Panc1 (cell line): Measurements from ENCODE around the gene PNO1. TPM values are rescaled to one million over a fixed set of nuclear protein-coding genes. Genes with fewer than 3 reads are reported as not detected.

Source experiments
- ATAC-seq: fragments of 200-7000 bp; cut with Tn5 transposase; 2 replicates; pipeline ENCODE4 v1.9.1; 2020; ENCODE audit warnings: mild to moderate bottlenecking, moderate library complexity
- BruUV-seq: library from RNA; stranded (reverse); fragments of 400-500 nt; replicated peaks from 2 replicates; lab custom pipeline; 2021; lab: Mats Ljungman, UMichigan
- CTCF ChIA-PET: fragments of 300-600 bp; sonication (Branson Sonifier 250); formaldehyde crosslinking; loops from one replicate; lab custom pipeline; 2022; ENCODE audit warnings: antibody characterized with exemption; lab: Charles Lee
- POLR2A ChIA-PET: fragments of 300-600 bp; sonication (Branson Sonifier 250); formaldehyde crosslinking; loops from one replicate; lab custom pipeline; 2022; ENCODE audit warnings: antibody characterized with exemption; lab: Charles Lee
- DNase-seq: peaks from one replicate; pipeline ENCODE4 v3.0.0-alpha.2; 2010; ENCODE audit warnings: low read depth, low spot score
- H3K27ac ChIP-seq: 2 replicates; pipeline ENCODE4 v1.5.1; 2011; ENCODE audit warnings: mild to moderate bottlenecking, low read length, inconsistent platforms
- H3K27me3 ChIP-seq: fragments of 200-500 bp; sonication (Bioruptor generic); 2 replicates; pipeline ENCODE4 v1.6.0; 2014; ENCODE audit warnings: low read length, inconsistent platforms; ENCODE audit not compliant: control insufficient read depth, insufficient read depth
- H3K36me3 ChIP-seq: fragments of 200-500 bp; sonication (Bioruptor generic); 2 replicates; pipeline ENCODE4 v1.5.1; 2014; ENCODE audit warnings: inconsistent platforms, mild to moderate bottlenecking, low read length, moderate library complexity; ENCODE audit not compliant: control insufficient read depth, insufficient read depth
- H3K4me1 ChIP-seq: 2 replicates; pipeline ENCODE4 v1.5.1; 2011; ENCODE audit warnings: inconsistent platforms, mild to moderate bottlenecking, low read length, moderate library complexity; ENCODE audit not compliant: control insufficient read depth, insufficient read depth
- H3K4me3 ChIP-seq, 2 experiments: 2 replicates each; pipeline ENCODE4 v1.5.1; 2011 to 2012; ENCODE audit warnings: low read depth in 2 of 2, low read length in 2 of 2, mild to moderate bottlenecking in 2 of 2, inconsistent platforms in 1 of 2, moderate library complexity in 1 of 2
- H3K9me3 ChIP-seq: fragments of 200-500 bp; sonication (Bioruptor generic); 2 replicates; pipeline ENCODE4 v1.5.1; 2014; ENCODE audit warnings: low read depth, mild to moderate bottlenecking, inconsistent platforms, low read length, moderate library complexity; ENCODE audit not compliant: control insufficient read depth, insufficient read depth
- CTCF ChIP-seq: fragments of 450-650 bp; IDR thresholded peaks from 2 replicates; pipeline ENCODE4 v1.5.1; 2017; ENCODE audit warnings: mild to moderate bottlenecking
- POLR2AphosphoS5 ChIP-seq: IDR thresholded peaks from 2 replicates; pipeline ENCODE4 v1.6.1; 2012; ENCODE audit warnings: mild to moderate bottlenecking, low read depth, low read length, moderate library complexity
- REST ChIP-seq, 2 experiments: IDR thresholded peaks; 2 replicates each; pipeline ENCODE4 v1.6.1; 2011 to 2012; ENCODE audit warnings: low read depth in 2 of 2, control low read depth in 1 of 2, low read length in 1 of 2, mild to moderate bottlenecking in 1 of 2, moderate library complexity in 1 of 2; ENCODE audit not compliant: insufficient read depth in 1 of 2
- SIN3A ChIP-seq: IDR thresholded peaks from 2 replicates; pipeline ENCODE4 v1.6.1; 2012; ENCODE audit warnings: low read depth, mild to moderate bottlenecking, low read length, moderate library complexity, borderline replicate concordance; ENCODE audit not compliant: insufficient read depth
- TCF7L2 ChIP-seq: IDR thresholded peaks from 2 replicates; pipeline ENCODE4 v1.6.1; 2011; ENCODE audit warnings: mild to moderate bottlenecking, low read depth, low read length, inconsistent platforms
- in situ Hi-C: cut with HindIII; loops from 2 replicates; pipeline ENCODE4 v1.10.0; 2016; ENCODE audit warnings: low sequenced_read_pairs, low pct_unique_long_range_greater_than_20kb
- intact Hi-C: fragments of 100-400 bp; cut with micrococcal nuclease; formaldehyde crosslinking; loops from one replicate; pipeline ENCODE4 v1.10.0; 2022; ENCODE audit not compliant: unreplicated experiment
- total RNA-seq: library from RNA; stranded (reverse); gene quantifications from one replicate; pipeline ENCODE4 v1.2.1, GENCODE V29; 2021; ENCODE audit not compliant: unreplicated experiment

PNO1 gene
- total RNA-seq, 1 experiment from 2014 or later: 37.7 TPM

DNA sequence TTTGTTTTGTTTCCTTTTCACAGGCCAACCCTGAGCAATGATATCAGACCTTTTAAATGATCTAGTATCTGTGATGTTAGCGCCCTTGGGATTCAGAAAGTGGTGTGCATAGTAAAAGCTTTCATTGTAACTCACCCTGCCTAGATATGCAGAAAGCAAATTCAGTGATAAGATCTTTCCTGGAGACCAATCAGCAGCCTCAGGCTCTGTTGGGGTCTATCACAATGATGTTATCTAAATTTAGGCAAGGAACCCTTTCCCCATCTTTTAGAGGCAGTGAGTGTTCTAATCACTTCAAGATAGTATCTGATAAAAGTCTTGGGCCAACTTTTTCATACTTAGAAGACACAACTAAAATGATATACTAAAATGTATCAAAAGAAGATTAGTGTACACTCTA is 23.6 kb upstream of the PNO1 start:
- in situ Hi-C loops: no loop called here
- intact Hi-C loops: no loop called here
- no peaks in the 10 kb centered on the region for H3K9me3 ChIP-seq
- TF ChIP-seq TCF7L2 (no peak), CTCF (no peak), POLR2AphosphoS5 (no peak), REST (IDR thresholded peaks at IDR 0.05; ENCODE audit: insufficient read depth in 1 of 2, low read depth in 2 of 2, low read length in 1 of 2) (no peak), SIN3A (no peak)
- BruUV-seq: no TSS peak
- H3K36me3 ChIP-seq: peaks cover 2% of the 10 kb centered on the region; the same call in 1 of the 2 replicates
- no peaks in the 10 kb centered on the region for H3K4me1 ChIP-seq
- POLR2A ChIA-PET: no interaction called here
- DNase-seq: no peak
- ATAC-seq: no peak
- H3K4me3 ChIP-seq: no peak overlapping the region
- CTCF ChIA-PET: no interaction called here
- no peak overlapping the region for H3K27ac ChIP-seq
- H3K27me3 ChIP-seq: no peaks in the 10 kb centered on the region

DNA sequence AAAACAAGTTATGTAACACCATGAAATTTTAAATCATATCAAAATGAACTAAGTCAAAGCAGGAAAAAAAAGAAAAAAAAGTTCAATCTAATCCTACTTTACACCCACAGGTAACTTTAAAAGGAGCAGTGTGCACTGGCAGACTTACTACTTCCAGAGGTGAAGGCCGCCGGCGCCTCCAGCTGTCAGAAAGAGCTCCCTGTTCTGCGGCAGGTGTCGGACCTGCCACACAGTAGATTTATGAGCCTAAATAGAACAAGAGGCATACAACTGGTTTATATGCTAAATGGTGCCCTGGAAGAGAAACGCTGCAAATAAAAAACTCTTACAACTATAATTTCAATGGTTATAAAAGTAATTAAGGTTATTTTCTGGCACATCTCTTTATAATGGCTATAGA is 23.1 kb upstream of the PNO1 start:
- no TSS peak for BruUV-seq
- Histone ChIP-seq H3K36me3 (peaks cover 2% of the 10 kb centered on the region; the same call in 1 of the 2 replicates), H3K27ac (no peak overlapping the region), H3K27me3 (no peaks in the 10 kb centered on the region), H3K4me3 (no peak overlapping the region), H3K9me3 (no peaks in the 10 kb centered on the region), H3K4me1 (no peaks in the 10 kb centered on the region)
- CTCF ChIA-PET: no interaction called here
- POLR2A ChIA-PET: no interaction called here
- DNase-seq: no peak
- in situ Hi-C loops: no loop called here
- no peak for TF ChIP-seq SIN3A
- no peak for TF ChIP-seq CTCF
- no peak for TF ChIP-seq REST (IDR thresholded peaks at IDR 0.05; ENCODE audit: insufficient read depth in 1 of 2, low read depth in 2 of 2, low read length in 1 of 2)
- TF ChIP-seq TCF7L2: no peak
- no peak for TF ChIP-seq POLR2AphosphoS5
- intact Hi-C loops: no loop called here
- no peak for ATAC-seq
